ENCODE measurements around the gene PACSIN1. TPM values are rescaled to one million over a fixed set of nuclear protein-coding genes. Genes with fewer than 3 reads are reported as not detected.

The PACSIN1 gene
- not detected in 2 replicates for total RNA-seq

GRCh38 chr6:34465531-34466241 lies at the start of gene PACSIN1:
PACSIN1 (plus strand) TSS chr6:34466076; CDS start chr6:34526306, 60,230 bp downstream.

GRCh38 chr6:34425498-34426410 lies 40.1 kb upstream of the PACSIN1 start, which contains the start of gene RPS10:
RPS10 (minus strand) TSS chr6:34426069; CDS start chr6:34425221, 848 bp downstream.

GRCh38 chr6:34556031-34556471 lies 90.2 kb downstream of the PACSIN1 start, which contains the start of gene SPDEF:
SPDEF (minus strand) TSS chr6:34556329; CDS start chr6:34544455, 11,874 bp downstream.

Other genes starting within 250 kb of the PACSIN1 start
- 117 and 173 TPM in 2 replicates for gene HMGA1, start 229.2 kb upstream of the PACSIN1 start, total RNA-seq
- gene SMIM29, start 217.1 kb upstream of the PACSIN1 start, total RNA-seq = 9.6 and 12.9 TPM in 2 replicates
- gene NUDT3, start 73.4 kb upstream of the PACSIN1 start, total RNA-seq = 11.6 and 17.7 TPM in 2 replicates
- 881 and 1,610 TPM in 2 replicates for gene RPS10, start 40.0 kb upstream of the PACSIN1 start, total RNA-seq
- gene SPDEF, start 90.3 kb downstream of the PACSIN1 start, total RNA-seq = 1.4 and 2.1 TPM in 2 replicates
- gene ILRUN, start 230.7 kb downstream of the PACSIN1 start, total RNA-seq = 62.2 and 66.0 TPM in 2 replicates

Measured in nasal cavity respiratory epithelium epithelial cell of viscerocranial mucosa (primary cell).